Upper lobe of left lung (tissue), 4 donors: ENCODE results near the gene CSPG4.

ENCODE experiments used
- EP300 ChIP-seq, 4 donors: sonication (generic); formaldehyde crosslinking; IDR thresholded peaks; one replicate each; pipeline ENCODE4 v1.5.1; 2017; ENCODE audit warnings: antibody characterized with exemption in 4 of 4, control low read depth in 2 of 4
- POLR2A ChIP-seq, 4 donors: fragments of 450-650 bp; IDR thresholded peaks; one replicate each; pipeline ENCODE4 v1.5.1; 2016 to 2017; ENCODE audit warnings: antibody characterized with exemption in 4 of 4, mild to moderate bottlenecking in 2 of 4
- TF ChIP-seq, protein P1 (sequence below), 6 experiments: fragments of 450-650 bp in 4 of 6; fragments of 200-600 bp in 2 of 6; sonication (generic) in 2 of 6; IDR thresholded peaks; one replicate each; pipeline ENCODE4 v1.5.1; 2016 to 2019; ENCODE audit warnings: antibody characterized with exemption in 6 of 6

DNA sequence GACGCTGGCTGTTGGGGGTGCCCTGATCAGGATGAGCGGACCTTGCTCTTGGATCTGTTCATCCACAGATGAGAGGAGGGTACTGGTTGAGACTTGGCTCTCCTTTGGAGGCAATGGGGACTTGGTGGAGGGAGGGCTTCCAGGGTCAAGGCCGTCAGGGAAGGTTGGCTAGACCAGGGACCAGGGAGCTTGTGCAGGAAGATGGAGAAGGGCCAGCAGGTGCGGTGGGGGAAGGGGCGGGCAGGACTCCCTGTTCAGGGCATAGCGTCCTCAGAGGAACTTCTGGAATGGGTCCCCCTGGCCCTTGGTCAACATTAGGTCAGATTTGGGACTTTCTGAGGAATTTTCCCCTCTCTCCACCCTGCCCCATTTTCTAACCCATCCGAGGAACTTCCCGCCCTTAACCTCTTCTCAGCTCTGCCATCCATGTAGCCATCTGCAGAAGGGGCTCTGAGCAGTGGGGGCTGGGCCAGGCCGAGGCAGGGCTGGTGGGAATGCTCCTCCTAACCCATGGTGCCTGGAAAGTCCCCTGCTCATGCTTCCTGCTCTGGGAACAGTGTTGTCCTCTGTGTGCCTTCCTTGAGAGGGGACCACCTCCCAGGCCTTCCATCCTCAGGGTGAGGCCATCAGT lies 53.4 kb downstream of the CSPG4 start:
- TF ChIP-seq, protein P1, sequence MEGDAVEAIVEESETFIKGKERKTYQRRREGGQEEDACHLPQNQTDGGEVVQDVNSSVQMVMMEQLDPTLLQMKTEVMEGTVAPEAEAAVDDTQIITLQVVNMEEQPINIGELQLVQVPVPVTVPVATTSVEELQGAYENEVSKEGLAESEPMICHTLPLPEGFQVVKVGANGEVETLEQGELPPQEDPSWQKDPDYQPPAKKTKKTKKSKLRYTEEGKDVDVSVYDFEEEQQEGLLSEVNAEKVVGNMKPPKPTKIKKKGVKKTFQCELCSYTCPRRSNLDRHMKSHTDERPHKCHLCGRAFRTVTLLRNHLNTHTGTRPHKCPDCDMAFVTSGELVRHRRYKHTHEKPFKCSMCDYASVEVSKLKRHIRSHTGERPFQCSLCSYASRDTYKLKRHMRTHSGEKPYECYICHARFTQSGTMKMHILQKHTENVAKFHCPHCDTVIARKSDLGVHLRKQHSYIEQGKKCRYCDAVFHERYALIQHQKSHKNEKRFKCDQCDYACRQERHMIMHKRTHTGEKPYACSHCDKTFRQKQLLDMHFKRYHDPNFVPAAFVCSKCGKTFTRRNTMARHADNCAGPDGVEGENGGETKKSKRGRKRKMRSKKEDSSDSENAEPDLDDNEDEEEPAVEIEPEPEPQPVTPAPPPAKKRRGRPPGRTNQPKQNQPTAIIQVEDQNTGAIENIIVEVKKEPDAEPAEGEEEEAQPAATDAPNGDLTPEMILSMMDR (IDR thresholded peaks at IDR 0.05) = no peak
- no peak for TF ChIP-seq EP300 (IDR thresholded peaks at IDR 0.05)
- TF ChIP-seq POLR2A (IDR thresholded peaks at IDR 0.05) = no peak
